PFSK-1 (cell line): ENCODE results near the gene MYO16.

Experiments used
- FOXP2 ChIP-seq: optimal IDR thresholded peaks from 2 replicates; pipeline ENCODE3; 2011; ENCODE audit warnings: borderline replicate concordance, control low read depth, inconsistent platforms; ENCODE audit not compliant: insufficient read depth; ENCODE audit errors: extremely low read length, extremely low read depth
- POLR2AphosphoS5 ChIP-seq: IDR thresholded peaks from 2 replicates; pipeline ENCODE4 v1.6.1; 2012; ENCODE audit warnings: low read depth, mild to moderate bottlenecking, control low read depth, low read length, moderate library complexity
- REST ChIP-seq, 2 experiments: IDR thresholded peaks; 2 replicates each; pipeline versions ENCODE4 v1.6.1 to v1.8.0; 2011 to 2012; ENCODE audit warnings: low read depth in 2 of 2, low read length in 2 of 2, control low read depth in 1 of 2, inconsistent platforms in 1 of 2, mild to moderate bottlenecking in 1 of 2, moderate library complexity in 1 of 2; ENCODE audit not compliant: insufficient read depth in 1 of 2
- SIN3A ChIP-seq: IDR thresholded peaks from 2 replicates; pipeline ENCODE4 v1.6.1; 2012; ENCODE audit warnings: mild to moderate bottlenecking, low read length, moderate library complexity, borderline replicate concordance; ENCODE audit not compliant: insufficient read depth
- TAF1 ChIP-seq: IDR thresholded peaks from 2 replicates; pipeline ENCODE4 v1.6.1; 2012; ENCODE audit warnings: low read length, control low read depth, borderline replicate concordance; ENCODE audit not compliant: insufficient read depth

Gene MYO16

DNA sequence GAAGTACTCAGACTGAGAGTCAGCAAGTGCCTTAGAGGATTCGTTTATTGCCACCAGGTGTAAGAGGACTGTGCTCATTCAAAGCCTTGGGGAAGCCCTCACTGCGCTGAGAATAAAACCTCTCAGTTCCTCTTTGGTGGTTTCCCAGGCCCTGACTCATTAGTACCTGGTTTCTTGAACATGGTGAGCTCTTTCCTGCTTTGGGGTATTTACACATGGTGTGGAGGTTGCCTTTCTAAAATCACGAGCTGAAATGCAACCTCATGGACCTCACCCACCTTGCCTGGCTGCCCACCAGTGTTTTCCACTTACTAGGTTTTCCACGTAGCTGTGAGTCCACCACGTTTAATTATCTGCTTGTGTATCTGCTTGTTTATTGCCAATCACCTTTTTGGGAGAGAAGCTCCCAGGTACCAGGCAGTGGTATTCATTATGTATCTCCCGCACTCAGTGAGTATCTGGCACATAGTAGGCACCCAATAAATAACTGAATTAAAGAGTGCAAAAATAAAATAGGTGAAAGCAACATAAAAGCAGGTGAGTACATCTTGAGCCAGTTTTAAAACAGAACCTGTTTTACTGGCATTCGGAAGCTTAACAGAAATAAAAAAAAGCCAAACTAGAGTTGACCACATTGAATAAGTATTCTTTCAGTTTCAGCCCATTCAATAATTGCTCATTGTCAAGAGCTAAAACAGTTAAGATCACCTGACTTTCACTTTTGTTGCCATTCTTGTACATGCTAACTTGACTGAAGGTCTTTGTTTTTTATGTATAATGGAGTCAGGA, 533.0 kb downstream of the MYO16 start:
- TF ChIP-seq POLR2AphosphoS5 (no peak), REST (IDR thresholded peaks at IDR 0.05; ENCODE audit: insufficient read depth in 1 of 2, low read depth in 2 of 2, low read length in 2 of 2) (no peak), SIN3A (no peak), FOXP2 (no peak), TAF1 (no peak)

GRCh38 chr13:109163037-109163379, 533.6 kb downstream of the MYO16 start:
- no peak for TF ChIP-seq POLR2AphosphoS5
- TF ChIP-seq SIN3A = no peak
- TF ChIP-seq FOXP2 = no peak
- peak in 1 of 2 experiments; percentile 78; a peak in 2 of 4 replicates for TF ChIP-seq REST (IDR thresholded peaks at IDR 0.05; ENCODE audit: insufficient read depth in 1 of 2, low read depth in 2 of 2, low read length in 2 of 2)
- TF ChIP-seq TAF1 = no peak

DNA sequence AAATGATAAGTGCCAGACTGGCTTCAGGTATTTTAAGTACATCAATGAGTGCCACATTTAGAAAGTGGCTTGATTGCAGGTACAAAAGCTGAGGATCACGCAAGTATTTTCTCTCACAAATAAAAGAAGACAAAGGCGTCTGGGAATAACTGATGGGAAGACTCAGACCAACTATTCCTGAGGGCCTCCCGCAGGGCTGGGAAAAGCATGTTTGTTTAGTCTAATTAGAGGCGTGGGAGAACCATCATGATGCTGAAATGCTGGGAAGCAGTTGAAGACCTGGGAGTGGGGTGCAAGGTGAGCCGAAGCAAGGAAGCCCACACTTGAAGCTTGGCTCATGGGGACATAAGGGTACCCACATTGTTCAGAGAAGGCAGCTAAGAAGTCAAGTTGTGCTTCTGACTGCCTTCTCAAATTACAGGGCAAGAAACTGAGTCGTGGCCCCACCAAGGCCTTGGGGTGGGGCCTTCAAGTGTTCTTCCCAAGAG, 536.0 kb downstream of the MYO16 start:
- TF ChIP-seq POLR2AphosphoS5 (no peak), SIN3A (no peak), REST (IDR thresholded peaks at IDR 0.05; ENCODE audit: insufficient read depth in 1 of 2, low read depth in 2 of 2, low read length in 2 of 2) (no peak), TAF1 (no peak), FOXP2 (no peak)

GRCh38 chr13:109166804-109167203, 537.4 kb downstream of the MYO16 start:
- TF ChIP-seq POLR2AphosphoS5 (no peak), TAF1 (no peak), REST (IDR thresholded peaks at IDR 0.05; ENCODE audit: insufficient read depth in 1 of 2, low read depth in 2 of 2, low read length in 2 of 2) (no peak)

DNA sequence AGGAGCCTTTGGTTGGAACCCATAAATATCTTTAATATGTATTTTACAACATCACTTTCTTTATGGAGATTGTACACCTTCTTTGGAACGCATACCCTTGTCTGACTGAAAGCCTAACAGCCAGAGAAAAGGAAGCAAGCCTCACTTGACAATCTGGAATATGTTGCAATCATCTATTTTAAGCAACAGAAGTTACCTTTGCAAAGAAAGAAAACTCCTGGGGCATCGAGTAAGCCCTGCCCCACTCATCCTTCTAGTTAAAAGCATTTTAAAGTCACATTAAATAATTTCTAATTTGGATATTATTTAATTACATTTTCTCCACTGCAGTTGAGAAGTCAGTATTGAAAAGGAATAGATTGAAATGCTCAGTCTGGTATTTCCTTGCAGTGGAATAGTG, 542.7 kb downstream of the MYO16 start:
- no peak for TF ChIP-seq FOXP2
- TF ChIP-seq POLR2AphosphoS5 = no peak
